Measurements from ENCODE around the gene EML2. TPM values are rescaled to one million over a fixed set of nuclear protein-coding genes. Genes with fewer than 3 reads are reported as not detected.

Gene EML2
- total and polyA plus RNA-seq, 2 of the 8 experiments (the other 6 are each of a cell fraction or from before 2014, with no cell fraction given): 28.8 to 29.4 TPM

- H3K4me2 ChIP-seq (ENCODE audit: insufficient read depth in 1 of 2, low read depth in 2 of 2, low read length in 2 of 2): no peak overlapping the region
- no peak overlapping the region for H3K14ac ChIP-seq (ENCODE audit: insufficient read length)
- H2BK12ac ChIP-seq (ENCODE audit: low read depth, low read length): 0 out of 2 replicates have a peak overlapping the region, but pooled peaks have one; percentile 50
- no peaks in the 10 kb centered on the region for H3K23me2 ChIP-seq (ENCODE audit: low read depth, low read length)
- no peak overlapping the region; the same call in 1 of the 2 replicates for H3K18ac ChIP-seq (ENCODE audit: extremely low read depth, low read length)
- H3K27ac ChIP-seq (ENCODE audit: low read depth, low read length): no peak overlapping the region
- H3K56ac ChIP-seq (replicated peaks; ENCODE audit: insufficient read length, low read depth, low read length): no peak overlapping the region
- no peak for DNase-seq (ENCODE audit: low read depth in 1 of 2, low spot score in 2 of 2)
- POLR2A ChIA-PET (ENCODE audit: partially characterized antibody): interaction anchor here (0.7 kb wide), 1 partner anchor 13 kb away, joined by 3 read pairs; no protein-coding TSS in a partner anchor
- CTCF ChIA-PET (ENCODE audit: partially characterized antibody): interaction anchor here (0.6 to 1.3 kb wide), 6 partner anchors 9 to 240 kb away, joined by 3 to 6 read pairs (median 4); no protein-coding TSS in a partner anchor
- 70% methylated on average over 11 of the region's 14 CpGs; no CpG with 5 or more reads in 1 of the 2 experiments for WGBS, 2 experiments (ENCODE audit: extremely low coverage in 1 of 2, insufficient coverage in 1 of 2, insufficient read length in 1 of 2, insufficient replicate concordance in 2 of 2, low coverage in 1 of 2, low lambda C conversion rate in 2 of 2, missing lambda C conversion rate in 1 of 2)
- no peak for FAIRE-seq
- no peaks in the 10 kb centered on the region for H3K79me2 ChIP-seq (ENCODE audit: control insufficient read depth in 1 of 2, insufficient read depth in 2 of 2, low read length in 2 of 2)
- no peak overlapping the region for H2BK120ac ChIP-seq (replicated peaks; ENCODE audit: low read depth, low read length)
- H4K20me1 ChIP-seq (replicated peaks in 1 of 2; ENCODE audit: control insufficient read depth in 1 of 2, insufficient read depth in 2 of 2, low read length in 2 of 2): no peaks in the 10 kb centered on the region
- no peak overlapping the region for H4K91ac ChIP-seq (replicated peaks; ENCODE audit: insufficient read length, low read length)
- H3K9me3 ChIP-seq (ENCODE audit: insufficient read depth in 2 of 2, low read depth in 1 of 2, low read length in 1 of 2): no peaks in the 10 kb centered on the region
- H2AK5ac ChIP-seq (ENCODE audit: low read depth, low read length): no peak overlapping the region
- no peak overlapping the region for H3K23ac ChIP-seq (ENCODE audit: insufficient read length)
- no peak overlapping the region for H2BK15ac ChIP-seq (ENCODE audit: low read length)
- H3K4ac ChIP-seq (replicated peaks; ENCODE audit: insufficient read length, low read depth, low read length): no peak overlapping the region
- no peak overlapping the region for H3K9ac ChIP-seq (replicated peaks in 1 of 4; ENCODE audit: extremely low read depth in 1 of 4, low read depth in 3 of 4, low read length in 3 of 4)
- no peak overlapping the region for H4K8ac ChIP-seq (ENCODE audit: extremely low read depth, insufficient read depth, low read length)
- H4K5ac ChIP-seq (ENCODE audit: insufficient read length, low read depth, low read length): no peak overlapping the region
- H3K4me1 ChIP-seq (replicated peaks in 1 of 4; ENCODE audit: control insufficient read depth in 3 of 4, insufficient read depth in 4 of 4, low read length in 3 of 4): peaks cover 0 to 4% (median 2%) of the 10 kb centered on the region in 4 experiments; a peak in 3 of 7 replicates
- TF ChIP-seq SUZ12 (IDR thresholded peaks at IDR 0.05; ENCODE audit: low read length): no peak
- no peaks in the 10 kb centered on the region for H3K27me3 ChIP-seq (replicated peaks in 1 of 4; ENCODE audit: control insufficient read depth in 3 of 4, extremely low read depth in 1 of 4, insufficient read depth in 3 of 4, low read length in 3 of 4)
- no peak overlapping the region for H3K4me3 ChIP-seq (ENCODE audit: extremely low read depth in 1 of 4, insufficient read depth in 2 of 4, low read depth in 3 of 4, low read length in 4 of 4)
- H2AFZ ChIP-seq (ENCODE audit: low read length): peak overlapping the region; percentile 70; the same call in 1 of the 2 replicates
- no peaks in the 10 kb centered on the region for H3K36me3 ChIP-seq (ENCODE audit: control insufficient read depth in 2 of 4, insufficient read depth in 4 of 4, low read length in 3 of 4)
- H2BK20ac ChIP-seq (ENCODE audit: low read length): no peak overlapping the region
- no peaks in the 10 kb centered on the region for H3K79me1 ChIP-seq (ENCODE audit: low read depth, low read length)
- H2BK5ac ChIP-seq (ENCODE audit: low read depth, low read length): no peak overlapping the region
Observed at GRCh38 chr19:45657520-45658167, 18.4 kb upstream of the EML2 start.

Measured in H1 (cell line).